Left lung (tissue), 10 donors: Measurements from ENCODE around the gene WIPI1. TPM values are rescaled to one million over a fixed set of nuclear protein-coding genes. Genes with fewer than 3 reads are reported as not detected.

Experiments
- ATAC-seq: fragments of 200-7000 bp; cut with Tn5 transposase; one replicate; pipeline ENCODE4 v1.9.1; 2020; ENCODE audit warnings: moderate library complexity
- DNase-seq, 4 donors: peaks; one replicate each; pipeline ENCODE4 v3.0.0-alpha.2; 2013 to 2020
- H3K27ac ChIP-seq, 2 donors: fragments of 200-600 bp; sonication (generic) in 1 of 2; one replicate each; pipeline versions ENCODE4 v1.5.0 to v1.8.0; 2020 to 2021
- H3K27me3 ChIP-seq, 2 donors: fragments of 200-600 bp; sonication (generic) in 1 of 2; one replicate each; pipeline versions ENCODE4 v1.5.0 to v1.8.0; 2020 to 2021
- H3K36me3 ChIP-seq, 2 donors: fragments of 200-600 bp; sonication (generic) in 1 of 2; one replicate each; pipeline versions ENCODE4 v1.5.0 to v1.8.0; 2020 to 2021
- H3K4me1 ChIP-seq, 2 donors: fragments of 200-600 bp; one replicate each; pipeline ENCODE4 v1.8.0; 2021
- H3K4me3 ChIP-seq, 2 donors: fragments of 200-600 bp; sonication (generic) in 1 of 2; one replicate each; pipeline versions ENCODE4 v1.5.0 to v1.8.0; 2020 to 2021; ENCODE audit warnings: mild to moderate bottlenecking in 1 of 2
- H3K9me3 ChIP-seq, 2 donors: fragments of 200-600 bp; sonication (generic) in 1 of 2; one replicate each; pipeline versions ENCODE4 v1.5.0 to v1.8.0; 2020 to 2021
- intact Hi-C, 2 donors: fragments of 100-400 bp; cut with DNase I; formaldehyde crosslinking; loops; one replicate each; pipeline versions ENCODE4 v1.11.2 to v1.14.2; 2022
- polyA plus RNA-seq, 6 donors: library from polyadenylated mRNA; unstranded; fragments of 120-200 nt; gene quantifications; one replicate each; pipeline ENCODE4 v1.2.1, GENCODE V29; 2013; ENCODE audit not compliant: insufficient read length in 6 of 6
- total RNA-seq, 2 donors: library from RNA; stranded (reverse); fragmentation: NEBNext Ultra II Directional; extraction: Animal tissue kit (Norgen Biotek cat#: 25700); gene quantifications; one replicate each; pipeline ENCODE4 v1.2.1, GENCODE V29; 2021
- TF ChIP-seq, protein P1 (sequence below), 2 donors: fragments of 200-600 bp; sonication (generic) in 1 of 2; IDR thresholded peaks; one replicate each; pipeline versions ENCODE4 v1.5.0 to v1.8.0; 2021; ENCODE audit warnings: antibody characterized with exemption in 2 of 2
- donor health status: DM: no; HTN: yes; CAD: no.
- donor health status: DM: no; HTN: no; CAD: no.

WIPI1 gene
- total and polyA plus RNA-seq, 8 donors, result 19.2 to 57.1 (median 21.7) TPM

DNA sequence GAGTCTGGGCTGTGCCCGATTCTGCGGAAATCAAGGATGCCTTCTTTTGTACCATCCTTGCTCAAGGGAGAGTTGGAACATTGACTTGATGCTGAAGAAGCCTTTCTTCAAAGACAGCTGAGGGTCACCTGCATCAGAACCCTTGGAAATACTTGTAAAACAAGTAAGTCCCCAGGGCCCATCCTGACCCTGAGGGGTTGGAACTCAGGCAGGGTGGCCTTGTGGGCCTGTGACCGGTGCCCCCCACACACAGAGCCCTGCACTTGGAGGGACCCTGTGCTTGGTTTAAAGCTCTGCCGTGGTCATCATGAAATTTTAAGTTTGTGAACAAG lies 56.9 kb downstream of the WIPI1 start:
- Histone ChIP-seq H3K27me3 (no peaks in the 10 kb centered on the region), H3K9me3 (peaks cover 0 to 7% of the 10 kb centered on the region in 2 donors), H3K27ac (no peak overlapping the region), H3K36me3 (no peaks in the 10 kb centered on the region), H3K4me3 (no peak overlapping the region), H3K4me1 (peaks cover 0 to 18% of the 10 kb centered on the region in 2 donors)
- DNase-seq (no peak), ATAC-seq (no peak)
- TF ChIP-seq, protein P1, sequence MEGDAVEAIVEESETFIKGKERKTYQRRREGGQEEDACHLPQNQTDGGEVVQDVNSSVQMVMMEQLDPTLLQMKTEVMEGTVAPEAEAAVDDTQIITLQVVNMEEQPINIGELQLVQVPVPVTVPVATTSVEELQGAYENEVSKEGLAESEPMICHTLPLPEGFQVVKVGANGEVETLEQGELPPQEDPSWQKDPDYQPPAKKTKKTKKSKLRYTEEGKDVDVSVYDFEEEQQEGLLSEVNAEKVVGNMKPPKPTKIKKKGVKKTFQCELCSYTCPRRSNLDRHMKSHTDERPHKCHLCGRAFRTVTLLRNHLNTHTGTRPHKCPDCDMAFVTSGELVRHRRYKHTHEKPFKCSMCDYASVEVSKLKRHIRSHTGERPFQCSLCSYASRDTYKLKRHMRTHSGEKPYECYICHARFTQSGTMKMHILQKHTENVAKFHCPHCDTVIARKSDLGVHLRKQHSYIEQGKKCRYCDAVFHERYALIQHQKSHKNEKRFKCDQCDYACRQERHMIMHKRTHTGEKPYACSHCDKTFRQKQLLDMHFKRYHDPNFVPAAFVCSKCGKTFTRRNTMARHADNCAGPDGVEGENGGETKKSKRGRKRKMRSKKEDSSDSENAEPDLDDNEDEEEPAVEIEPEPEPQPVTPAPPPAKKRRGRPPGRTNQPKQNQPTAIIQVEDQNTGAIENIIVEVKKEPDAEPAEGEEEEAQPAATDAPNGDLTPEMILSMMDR (IDR thresholded peaks at IDR 0.05), result no peak
- intact Hi-C loops, result loop anchor here in 1 of 2 donors (10.0 kb wide), 1 partner anchor 126 kb away; no protein-coding TSS in a partner anchor

DNA sequence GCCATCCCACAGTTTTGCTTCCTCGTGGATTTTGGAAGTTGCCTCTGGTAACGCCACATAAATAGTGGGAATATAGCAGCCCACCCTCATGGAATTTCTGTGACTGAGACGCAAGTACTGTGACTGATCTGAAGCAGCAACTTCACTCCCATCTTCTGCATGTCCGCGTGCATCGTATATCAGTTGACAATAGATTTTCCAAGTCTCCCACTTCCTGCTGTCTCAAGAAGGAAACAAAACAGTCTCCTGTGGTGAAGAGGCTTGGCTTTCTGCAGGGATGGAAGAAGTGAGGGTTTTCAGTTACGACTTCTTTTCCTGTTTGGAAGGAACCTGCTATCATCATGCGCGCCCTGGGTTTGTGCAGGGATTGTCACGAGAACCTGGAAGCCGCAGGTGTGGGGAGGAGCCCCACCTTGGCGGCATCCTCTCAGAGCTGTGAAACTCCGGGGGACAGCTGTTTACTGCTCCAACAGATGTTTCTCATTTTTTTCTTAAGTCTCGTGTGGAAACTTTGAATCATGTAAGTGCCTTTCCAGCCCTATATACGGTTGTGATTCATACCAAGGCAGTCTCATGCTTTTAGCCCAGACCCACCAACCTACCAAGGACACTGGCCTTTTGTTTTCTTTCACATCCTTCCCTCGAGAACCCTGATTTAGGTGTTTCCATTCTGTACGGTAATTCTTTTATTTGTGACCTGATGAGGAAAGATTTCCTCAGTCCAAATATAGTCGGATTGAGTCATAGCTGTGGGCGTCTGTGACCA lies 57.5 kb downstream of the WIPI1 start:
- H3K27ac ChIP-seq, result no peak overlapping the region
- H3K36me3 ChIP-seq, result no peaks in the 10 kb centered on the region
- ATAC-seq, result peak; percentile 33
- no peak for DNase-seq
- intact Hi-C loops, result loop anchor here in 1 of 2 donors (10.0 kb wide), 1 partner anchor 125 kb away; no protein-coding TSS in a partner anchor
- no peak overlapping the region for H3K4me3 ChIP-seq
- no peaks in the 10 kb centered on the region for H3K27me3 ChIP-seq
- H3K4me1 ChIP-seq, result peaks cover 0 to 18% of the 10 kb centered on the region in 2 donors
- TF ChIP-seq, protein P1 (IDR thresholded peaks at IDR 0.05), result no peak
- peaks cover 0 to 9% of the 10 kb centered on the region in 2 donors for H3K9me3 ChIP-seq

DNA sequence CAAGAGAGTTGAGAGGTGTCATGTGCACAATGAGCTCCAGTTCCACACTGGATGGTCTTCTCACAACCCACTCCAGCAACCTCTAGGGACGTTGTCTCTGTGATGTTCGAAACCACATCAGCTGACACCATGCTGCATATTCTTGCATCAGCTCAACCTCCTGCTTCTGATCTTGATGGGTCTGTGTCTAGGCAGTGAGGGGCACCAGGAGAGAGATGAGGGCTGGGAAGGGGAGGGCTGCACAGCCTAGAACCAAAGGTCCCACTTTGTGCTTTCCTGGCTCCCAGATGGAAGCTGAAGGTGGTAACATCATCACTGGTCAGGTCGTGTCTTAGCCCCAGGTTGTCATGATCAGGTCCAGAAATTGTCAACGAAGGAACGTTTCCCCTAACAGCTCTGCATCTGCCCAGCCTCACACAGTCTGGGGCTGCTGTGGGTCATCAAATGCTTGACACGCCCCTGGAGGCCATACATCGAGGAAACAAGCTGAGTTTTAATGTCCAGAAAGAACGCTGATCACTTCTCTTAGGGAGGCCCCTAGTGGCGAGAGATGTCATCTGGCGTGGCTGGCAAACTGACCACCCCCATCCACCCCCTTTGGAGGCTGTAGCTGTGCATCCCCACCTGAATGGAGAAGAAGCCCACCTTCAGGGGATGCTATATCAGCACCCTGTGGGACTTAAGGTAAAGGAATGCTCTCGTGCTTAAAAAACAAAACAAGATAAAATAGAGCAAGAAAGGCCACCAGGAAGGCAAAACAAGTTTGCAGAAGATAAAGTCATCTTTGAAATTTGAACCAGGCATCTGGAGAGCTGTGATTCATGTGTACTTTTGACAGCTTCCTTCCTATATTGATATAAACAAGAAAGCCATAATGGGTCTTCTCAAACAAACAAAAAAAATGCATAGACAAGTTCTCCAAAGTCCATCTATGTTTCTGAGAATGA lies 58.3 kb downstream of the WIPI1 start:
- ATAC-seq (peak; percentile 90), DNase-seq (peak in 3 of 4 donors; percentile 61 to 80 (median 65))
- Histone ChIP-seq H3K36me3 (no peaks in the 10 kb centered on the region), H3K4me3 (no peak overlapping the region), H3K4me1 (peaks cover 0 to 18% of the 10 kb centered on the region in 2 donors), H3K9me3 (peaks cover 0 to 8% of the 10 kb centered on the region in 2 donors), H3K27ac (no peak overlapping the region), H3K27me3 (no peaks in the 10 kb centered on the region)
- TF ChIP-seq, protein P1 (IDR thresholded peaks at IDR 0.05), result peak; percentile 59 to 83
- intact Hi-C loops, result no loop called here

DNA sequence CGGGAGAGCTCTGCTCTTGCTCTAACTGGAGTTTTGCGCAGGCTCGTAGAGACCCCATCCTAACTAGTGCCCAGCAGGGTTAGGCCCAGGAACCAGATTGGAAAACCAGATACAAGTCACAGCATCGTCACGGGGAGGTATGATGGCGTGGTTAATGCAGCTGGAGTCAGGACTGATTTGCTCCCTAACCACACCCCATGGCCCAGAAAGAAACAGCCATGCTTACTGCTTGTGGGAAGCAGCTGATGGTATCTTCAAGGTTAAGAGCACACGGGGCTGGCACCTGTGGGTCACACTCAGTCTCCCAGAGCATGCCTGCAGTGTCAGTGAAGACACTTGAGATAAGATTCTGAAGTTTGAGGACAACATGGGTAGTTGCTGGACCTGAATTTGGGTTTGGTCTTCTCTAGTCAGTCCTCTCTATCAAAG lies 60.2 kb downstream of the WIPI1 start:
- Histone ChIP-seq H3K4me3 (no peak overlapping the region), H3K27me3 (no peaks in the 10 kb centered on the region), H3K36me3 (no peaks in the 10 kb centered on the region), H3K4me1 (peaks cover 0 to 18% of the 10 kb centered on the region in 2 donors), H3K9me3 (peaks cover 0 to 8% of the 10 kb centered on the region in 2 donors), H3K27ac (no peak overlapping the region)
- intact Hi-C loops, result no loop called here
- ATAC-seq (no peak), DNase-seq (no peak)
- TF ChIP-seq, protein P1 (IDR thresholded peaks at IDR 0.05), result no peak
